Activated T-helper 1 cell treated with Interleukin-2 at 50 U/mL for 16 hours (primary cell): Measurements from ENCODE around the gene SYT6.

Experiments used
- DNase-seq: peaks from one replicate; pipeline ENCODE4 v3.0.0-alpha.2; 2020; ENCODE audit warnings: low read depth

SYT6 gene

GRCh38 chr1:114117654-114118053, 36.0 kb downstream of the SYT6 start:
- DNase-seq = no peak

- DNase-seq = no peak
These were observed 37.6 kb downstream of the SYT6 start for GRCh38 chr1:114116086-114116485.

DNA sequence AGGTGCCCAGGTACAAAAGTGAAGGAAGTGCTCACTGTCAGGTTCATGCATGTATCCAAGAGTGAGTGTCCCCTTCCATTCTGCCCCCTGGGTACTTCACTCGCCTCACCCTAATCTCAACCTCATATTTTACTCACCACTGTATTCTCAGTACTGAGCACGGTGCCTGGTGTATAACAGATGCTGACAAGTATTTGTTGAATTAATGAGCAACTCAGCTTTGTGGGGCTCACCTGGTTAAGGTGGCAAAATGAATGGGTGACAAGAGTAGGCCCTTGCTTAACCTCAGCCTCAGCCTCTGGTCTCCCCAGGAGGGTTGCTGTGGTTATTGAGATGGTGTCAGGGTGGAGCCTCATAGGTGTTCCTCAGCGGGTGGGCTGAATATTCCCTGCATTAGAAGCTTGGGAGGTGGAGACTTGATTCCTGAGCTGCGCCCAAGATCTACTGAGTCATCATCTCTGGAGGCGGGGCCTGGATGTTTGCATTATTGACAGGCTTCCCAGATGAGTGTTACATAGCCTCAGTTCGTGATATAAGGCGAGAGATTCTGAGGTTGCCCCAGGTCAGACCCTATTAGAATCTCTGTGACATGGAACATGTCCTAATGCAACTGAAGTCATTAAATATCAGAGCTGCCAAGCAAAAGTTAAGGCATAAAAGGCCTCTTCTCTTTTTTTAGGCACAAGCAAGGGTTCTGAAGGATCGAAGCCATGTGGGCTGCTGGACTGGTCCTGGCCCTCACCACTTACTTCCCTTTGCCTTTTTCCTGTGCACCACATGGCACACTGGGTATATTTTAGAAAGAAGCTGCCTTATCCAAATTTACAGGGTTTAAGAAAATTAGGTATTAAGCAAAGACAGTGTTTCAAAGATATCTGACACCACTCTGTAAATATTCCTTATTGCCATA, 39.2 kb downstream of the SYT6 start:
- DNase-seq = no peak

DNA sequence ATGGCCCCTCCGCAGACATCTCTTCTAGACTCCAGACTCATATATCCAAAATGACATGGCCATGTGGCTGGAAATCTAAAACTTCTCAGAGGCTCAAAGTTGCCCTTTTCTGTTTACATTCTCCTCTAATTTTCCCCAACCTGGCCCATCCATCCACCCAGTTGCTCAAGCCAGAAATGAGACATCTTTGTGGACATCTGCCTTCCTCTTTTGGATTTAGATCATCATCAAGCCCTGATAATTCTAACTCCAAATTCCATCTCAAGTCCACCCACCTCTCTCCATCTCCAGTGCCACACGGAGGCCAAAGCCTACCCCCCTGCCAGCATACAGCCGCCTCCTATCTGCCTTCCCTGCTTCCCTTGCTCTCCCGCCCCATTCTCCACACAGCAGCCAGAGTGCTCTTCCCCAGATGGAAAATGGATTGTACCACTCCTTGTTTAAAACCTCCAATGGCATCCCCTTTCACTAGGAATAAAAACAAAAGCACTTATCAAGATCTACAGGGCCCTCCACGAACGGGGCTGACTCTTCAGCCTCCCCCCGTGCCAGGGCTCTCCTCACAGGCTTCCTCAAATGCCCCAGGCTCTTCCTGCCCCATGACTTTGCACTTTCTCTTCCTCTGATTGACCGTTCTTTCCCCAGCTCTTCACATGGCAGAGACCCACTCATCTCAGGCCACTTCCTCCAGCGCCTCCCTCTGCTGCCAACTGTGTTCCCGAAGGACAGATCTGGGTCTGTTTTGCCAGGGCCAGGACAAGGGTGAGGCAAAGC, 40.1 kb downstream of the SYT6 start:
- no peak for DNase-seq

GRCh38 chr1:114112775-114113174, 40.9 kb downstream of the SYT6 start:
- DNase-seq = no peak

GRCh38 chr1:114111731-114112641, 41.7 kb downstream of the SYT6 start:
- no peak for DNase-seq

DNA sequence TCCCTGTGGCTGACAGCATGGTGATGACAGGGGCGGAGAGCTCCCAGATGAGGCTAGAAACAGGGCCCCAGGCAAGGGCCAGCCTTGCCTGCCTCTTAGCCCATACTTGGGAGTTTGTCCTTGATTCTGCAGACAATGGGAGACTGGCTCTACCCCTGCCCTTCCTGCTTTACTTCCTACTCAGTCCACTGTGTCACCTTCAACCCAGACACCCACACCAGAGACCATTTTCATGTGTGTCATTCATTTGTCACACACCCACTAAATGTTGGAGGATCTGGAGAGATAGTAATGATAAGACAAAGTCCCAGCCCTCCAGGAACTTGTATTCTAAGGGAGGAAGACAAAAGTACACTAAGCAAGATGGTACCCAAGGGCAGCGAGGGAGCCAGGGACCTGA, 43.7 kb downstream of the SYT6 start:
- no peak for DNase-seq

DNA sequence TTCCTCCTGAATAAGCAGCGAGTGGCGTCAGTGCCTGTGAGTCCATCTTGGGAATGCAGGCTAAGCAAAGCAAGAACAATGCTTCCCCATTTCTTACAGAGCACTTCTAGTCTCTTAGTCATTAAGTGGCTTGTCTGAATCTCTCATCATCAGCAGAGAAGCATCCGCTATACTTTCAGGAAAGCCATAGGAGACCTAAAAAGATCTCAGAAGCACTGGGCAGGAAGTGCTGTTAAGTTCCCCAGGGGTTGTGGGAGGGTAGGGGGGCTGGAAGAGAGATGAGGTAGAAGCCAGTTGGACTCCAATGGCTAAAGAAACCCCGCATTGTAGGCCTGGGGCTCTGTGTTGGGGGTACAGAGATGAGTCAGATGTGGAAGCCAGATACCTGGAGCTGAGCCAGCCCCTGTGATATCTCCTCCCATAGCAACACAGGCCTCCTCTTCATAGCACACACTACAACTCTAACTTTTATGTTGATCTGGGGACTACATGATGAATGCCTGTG, 44.9 kb downstream of the SYT6 start:
- no peak for DNase-seq

DNA sequence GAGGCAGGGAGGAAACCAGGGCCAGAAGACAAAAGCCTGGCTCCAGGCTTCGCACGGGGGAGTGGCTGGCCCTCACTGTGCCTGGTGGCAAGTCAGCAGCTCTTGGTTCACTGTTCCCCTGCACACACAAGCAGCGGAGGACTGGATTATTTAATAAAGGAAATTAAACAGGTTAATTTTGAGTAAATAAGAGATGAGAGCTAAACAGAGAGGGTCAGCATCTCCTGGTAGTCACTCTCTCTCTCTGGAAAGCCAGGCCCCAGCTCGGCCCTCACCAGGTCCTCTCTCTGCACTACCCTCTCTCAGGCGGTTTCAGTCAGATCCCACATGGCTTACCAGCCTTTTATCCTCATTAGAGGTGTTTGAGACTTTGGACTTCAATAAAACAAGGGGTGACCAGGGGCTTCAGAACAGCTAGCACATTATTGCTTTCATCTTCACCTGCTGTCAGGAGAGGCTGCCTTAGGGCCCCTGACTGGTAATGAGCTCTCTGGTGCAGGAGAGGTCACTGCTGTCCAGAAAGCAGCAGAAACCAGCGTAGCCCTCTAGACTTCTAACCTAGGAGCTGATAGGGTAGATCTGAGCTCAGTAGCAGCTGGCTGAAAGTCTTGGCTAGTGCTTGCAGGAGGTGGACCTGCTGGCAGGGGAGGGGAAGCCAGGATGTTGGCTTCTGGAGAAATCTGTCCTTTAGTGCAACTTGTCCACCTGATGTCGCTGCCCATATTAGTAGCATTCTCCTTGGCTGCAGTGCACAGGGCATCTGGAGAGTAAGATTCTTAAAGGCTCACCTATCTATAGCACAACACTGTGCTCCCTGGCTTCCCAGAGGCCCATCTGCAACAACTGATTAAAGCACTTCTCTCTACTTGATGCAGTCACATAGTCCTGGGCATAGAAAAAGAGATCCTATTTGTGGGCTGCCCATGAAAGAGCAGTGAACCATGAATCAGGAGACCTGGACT, 45.9 kb downstream of the SYT6 start:
- no peak for DNase-seq

- no peak for DNase-seq
These were observed 48.2 kb downstream of the SYT6 start for GRCh38 chr1:114105421-114105979.

GRCh38 chr1:114104949-114105348, 48.7 kb downstream of the SYT6 start:
- DNase-seq = no peak

- no peak for DNase-seq
These were observed 49.7 kb downstream of the SYT6 start for GRCh38 chr1:114103992-114104391.

- DNase-seq = no peak
These were observed 51.5 kb downstream of the SYT6 start for GRCh38 chr1:114102136-114102535.

GRCh38 chr1:114100148-114100547, 53.5 kb downstream of the SYT6 start:
- no peak for DNase-seq

DNA sequence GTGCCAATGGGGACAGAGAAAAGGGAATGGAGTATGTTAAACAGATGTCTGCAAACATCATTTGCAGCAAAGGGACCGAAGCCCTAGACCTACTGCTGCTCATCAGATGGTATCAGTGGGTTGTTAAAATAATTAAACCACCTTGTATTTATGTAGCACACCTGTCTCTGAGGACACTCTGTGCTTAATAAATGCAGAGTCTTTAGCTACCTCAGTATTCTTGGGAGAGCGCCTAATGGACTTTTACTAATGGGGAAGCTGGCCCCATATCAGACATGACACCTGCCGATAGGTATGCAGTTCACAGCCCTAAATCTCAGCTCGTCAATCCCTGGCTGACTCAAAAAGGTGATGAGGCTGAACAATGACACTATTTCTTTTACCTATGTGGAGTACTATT, 54.4 kb downstream of the SYT6 start:
- DNase-seq = no peak

DNA sequence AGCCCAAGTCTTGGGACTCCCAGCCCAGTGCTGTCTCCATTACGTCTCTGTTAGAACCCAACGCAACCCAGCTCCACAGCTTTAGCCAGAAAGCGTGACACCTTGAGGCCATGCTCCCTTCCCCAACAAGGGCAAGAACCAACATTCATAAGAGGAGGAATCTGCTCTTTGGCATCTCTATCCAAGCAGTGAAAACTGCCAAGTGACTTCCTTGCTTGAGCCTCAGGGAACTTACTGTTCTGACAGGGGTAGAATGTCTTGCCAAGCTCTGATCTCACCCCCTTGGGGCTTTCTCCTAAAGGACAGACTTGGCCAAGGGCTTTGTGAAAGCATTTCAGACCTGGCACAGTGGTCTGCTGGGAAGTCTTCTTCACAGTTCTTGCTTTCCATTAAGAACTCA, 56.6 kb downstream of the SYT6 start:
- DNase-seq = no peak

DNA sequence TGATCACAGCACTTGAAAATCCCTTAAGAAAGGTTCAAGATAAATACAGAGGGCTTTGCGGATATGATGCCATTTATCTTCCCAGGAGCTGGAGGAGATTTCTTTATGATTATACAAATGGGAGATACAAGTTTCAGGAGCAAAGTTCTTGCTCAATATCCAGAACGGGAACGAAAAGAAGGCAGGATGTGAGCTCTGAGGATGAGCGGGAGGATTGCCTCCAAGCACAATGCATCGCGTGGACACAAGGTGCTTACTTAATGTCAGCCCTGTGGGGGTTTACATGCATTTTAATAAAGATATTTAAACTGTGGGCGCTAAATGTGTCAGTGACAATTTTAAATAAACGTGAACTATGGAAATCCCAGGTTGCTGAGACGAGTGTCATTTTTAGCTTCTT, 59.0 kb downstream of the SYT6 start:
- DNase-seq = no peak

DNA sequence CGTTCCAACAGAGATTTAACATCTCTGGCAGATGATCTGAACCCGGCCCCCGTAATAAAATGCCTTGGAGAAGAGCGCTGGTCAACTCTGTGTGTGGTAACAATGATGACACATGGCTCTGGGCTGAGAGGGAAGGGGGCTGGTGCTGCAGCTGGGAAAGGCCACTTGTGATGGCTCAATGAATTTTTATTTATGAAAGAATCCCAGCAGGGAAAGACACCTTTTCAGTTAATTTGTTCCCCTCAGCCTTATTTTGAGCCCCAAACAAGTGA, 59.4 kb downstream of the SYT6 start:
- DNase-seq = no peak

DNA sequence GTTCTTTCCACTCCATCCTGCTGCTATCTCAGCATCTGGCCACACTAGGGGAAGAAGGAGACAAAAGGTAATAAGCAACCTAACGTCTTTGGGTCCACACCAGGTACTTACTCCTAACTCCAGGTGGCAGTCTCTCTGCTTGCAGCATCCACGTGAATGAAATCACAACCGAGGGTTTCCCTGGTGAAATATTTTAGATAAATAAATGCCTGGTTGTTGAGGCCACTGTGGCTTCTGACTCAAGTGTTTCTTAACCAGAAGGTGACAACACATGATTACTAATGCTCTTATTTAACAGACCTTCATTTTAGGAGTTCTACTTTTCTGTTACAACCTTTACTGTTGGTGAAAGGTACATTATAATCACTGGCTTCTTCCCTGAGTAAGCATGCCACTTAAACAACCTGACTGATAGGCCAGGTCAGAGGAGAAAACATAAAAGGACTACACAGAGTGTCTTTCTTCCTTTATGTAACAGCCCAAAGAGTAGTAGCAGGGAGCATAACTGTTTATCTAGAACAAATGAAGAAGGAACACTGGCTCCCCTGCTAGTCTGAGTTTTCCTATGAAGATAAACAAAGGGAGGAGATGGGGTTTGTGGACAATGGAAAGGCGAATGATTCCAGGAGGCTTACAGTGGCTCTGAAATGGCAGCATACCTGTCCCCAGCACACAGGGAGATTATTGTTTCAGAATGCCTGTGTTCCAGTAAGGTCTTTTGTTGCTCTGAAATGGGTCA, 59.9 kb downstream of the SYT6 start:
- no peak for DNase-seq
